Naive thymus-derived CD4-positive, alpha-beta T cell (primary cell): ENCODE results near the gene TEKT5. TPM values are rescaled to one million over a fixed set of nuclear protein-coding genes. Genes with fewer than 3 reads are reported as not detected.
"Not testable (repeated sequence)": the region's sequence is repeated elsewhere in the genome, so short reads cannot be mapped to it uniquely, and the experiment has no call there.

Experiments used
- ATAC-seq: fragments of 150-1000 bp; cut with Tn5 transposase; 2 replicates; pipeline ENCODE4 v1.10.0; 2021; ENCODE audit warnings: mild to moderate bottlenecking, moderate library complexity
- CTCF ChIA-PET: fragments of 350-600 bp; sonication (Branson Sonifier 250); formaldehyde crosslinking; loops from one replicate; lab custom pipeline; 2021; ENCODE audit warnings: antibody characterized with exemption; lab: Charles Lee
- POLR2A ChIA-PET: fragments of 350-600 bp; sonication (Branson Sonifier 250); formaldehyde crosslinking; loops from one replicate; lab custom pipeline; 2021; ENCODE audit warnings: antibody characterized with exemption, inconsistent platforms; lab: Charles Lee
- DNase-seq, 9 donors: peaks; one replicate each; pipeline versions ENCODE4 v3.0.0 to v3.0.0-alpha.2; 2020 to 2022; ENCODE audit warnings: mixed read lengths in 1 of 9
- H3K27ac ChIP-seq: one replicate; pipeline ENCODE4 v1.7.0; 2013; ENCODE audit warnings: mild to moderate bottlenecking, low read depth, low read length, moderate library complexity
- H3K27me3 ChIP-seq, 2 donors: one replicate each; pipeline ENCODE4 v1.7.0; 2013; ENCODE audit warnings: low read length in 2 of 2, mild to moderate bottlenecking in 2 of 2, moderate library complexity in 2 of 2; ENCODE audit not compliant: control insufficient read depth in 2 of 2, insufficient read depth in 2 of 2
- H3K36me3 ChIP-seq, 3 experiments: 1 replicate in 2 of 3; 2 replicates in 1 of 3; pipeline ENCODE4 v1.7.0; 2013; ENCODE audit warnings: low read length in 3 of 3, mild to moderate bottlenecking in 3 of 3, moderate library complexity in 1 of 3; ENCODE audit not compliant: insufficient read depth in 3 of 3, control insufficient read depth in 2 of 3
- H3K4me1 ChIP-seq, 2 donors: one replicate each; pipeline ENCODE4 v1.7.0; 2013; ENCODE audit warnings: low read length in 2 of 2, mild to moderate bottlenecking in 2 of 2, moderate library complexity in 1 of 2; ENCODE audit not compliant: control insufficient read depth in 2 of 2, insufficient read depth in 2 of 2
- H3K4me3 ChIP-seq: 2 replicates; pipeline ENCODE4 v1.7.0; 2013; ENCODE audit warnings: mild to moderate bottlenecking, low read length
- H3K9me3 ChIP-seq, 3 experiments: 1 replicate in 2 of 3; 2 replicates in 1 of 3; pipeline ENCODE4 v1.7.0; 2013; ENCODE audit warnings: low read length in 3 of 3; ENCODE audit not compliant: control insufficient read depth in 2 of 3
- H3K27ac Mint-ChIP-seq, 9 donors: one replicate each; pipeline ENCODE4 v1.8.0; 2020 to 2022; ENCODE audit warnings: mixed read lengths in 9 of 9, mild to moderate bottlenecking in 8 of 9, moderate library complexity in 5 of 9, inconsistent platforms in 2 of 9
- H3K27me3 Mint-ChIP-seq, 5 donors: one replicate each; pipeline ENCODE4 v1.8.0; 2021 to 2022; ENCODE audit warnings: mixed read lengths in 5 of 5, mild to moderate bottlenecking in 1 of 5
- H3K36me3 Mint-ChIP-seq, 5 donors: one replicate each; pipeline ENCODE4 v1.8.0; 2020 to 2022; ENCODE audit warnings: mixed read lengths in 5 of 5, mild to moderate bottlenecking in 3 of 5, inconsistent platforms in 1 of 5
- H3K4me1 Mint-ChIP-seq, 7 donors: one replicate each; pipeline ENCODE4 v1.8.0; 2020 to 2022; ENCODE audit warnings: mixed read lengths in 7 of 7, mild to moderate bottlenecking in 3 of 7, inconsistent platforms in 1 of 7
- H3K4me3 Mint-ChIP-seq, 10 donors: one replicate each; pipeline ENCODE4 v1.8.0; 2020 to 2022; ENCODE audit warnings: mild to moderate bottlenecking in 10 of 10, mixed read lengths in 10 of 10, moderate library complexity in 6 of 10, inconsistent platforms in 2 of 10
- H3K9me3 Mint-ChIP-seq, 11 donors: one replicate each; pipeline ENCODE4 v1.8.0; 2020 to 2022; ENCODE audit warnings: mixed read lengths in 11 of 11, mild to moderate bottlenecking in 4 of 11, inconsistent platforms in 1 of 11, moderate library complexity in 1 of 11
- intact Hi-C, 2 donors: fragments of 100-400 bp; cut with micrococcal nuclease; formaldehyde crosslinking; loops; one replicate each; pipeline ENCODE4 v1.15.1; 2023
- polyA plus RNA-seq, 2 donors: library from polyadenylated mRNA; unstranded; fragments of 300-500 nt; fragmentation: Illumina TruSeq; gene quantifications; one replicate each; pipeline ENCODE4 v1.2.3, GENCODE V29; 2021
- total RNA-seq, 6 experiments: library from RNA in 5 of 6; stranded (reverse) in 5 of 6; gene quantifications; 1 replicate in 5 of 6; 2 replicates in 1 of 6; pipeline ENCODE4 v1.2.3 and lab custom pipeline; 2021 to 2026

The TEKT5 gene
- total and polyA plus RNA-seq, 7 experiments from 2014 or later = 0.68 TPM; not detected in 6

- no peak overlapping the region for H3K4me3 Mint-ChIP-seq
- intact Hi-C loops = no loop called here
- Histone ChIP-seq H3K27ac (no peak overlapping the region), H3K9me3 (no peaks in the 10 kb centered on the region), H3K36me3 (no peaks in the 10 kb centered on the region), H3K27me3 (no peaks in the 10 kb centered on the region), H3K4me3 (no peak overlapping the region), H3K4me1 (no peaks in the 10 kb centered on the region)
- DNase-seq = no peak
- no peak overlapping the region for H3K27ac Mint-ChIP-seq
- H3K4me1 Mint-ChIP-seq = peaks cover 0 to 1% (median 0%) of the 10 kb centered on the region in 7 donors
- peaks cover 0 to 4% (median 0%) of the 10 kb centered on the region in 5 donors for H3K27me3 Mint-ChIP-seq
- no peak for ATAC-seq
- no peaks in the 10 kb centered on the region for H3K36me3 Mint-ChIP-seq
- POLR2A ChIA-PET = no interaction called here
- peaks cover 0 to 3% (median 0%) of the 10 kb centered on the region in 11 donors for H3K9me3 Mint-ChIP-seq
- CTCF ChIA-PET = no interaction called here
Measured at GRCh38 chr16:10656618-10657017, 38.1 kb downstream of the TEKT5 start.

- no peaks in the 10 kb centered on the region for H3K4me1 ChIP-seq
- H3K36me3 ChIP-seq = no peaks in the 10 kb centered on the region
- H3K27me3 Mint-ChIP-seq = peaks cover 0 to 4% (median 0%) of the 10 kb centered on the region in 5 donors
- ATAC-seq (no peak), DNase-seq (no peak)
- H3K27ac ChIP-seq = no peak overlapping the region
- no peak overlapping the region for H3K27ac Mint-ChIP-seq
- no peaks in the 10 kb centered on the region for H3K27me3 ChIP-seq
- ChIA-PET POLR2A (no interaction called here), CTCF (no interaction called here)
- H3K9me3 Mint-ChIP-seq = peaks cover 0 to 3% (median 0%) of the 10 kb centered on the region in 11 donors
- no peaks in the 10 kb centered on the region for H3K9me3 ChIP-seq
- H3K4me1 Mint-ChIP-seq = peaks cover 0 to 1% (median 0%) of the 10 kb centered on the region in 7 donors
- H3K4me3 ChIP-seq = no peak overlapping the region
- intact Hi-C loops = no loop called here
- no peaks in the 10 kb centered on the region for H3K36me3 Mint-ChIP-seq
- no peak overlapping the region for H3K4me3 Mint-ChIP-seq
Measured at GRCh38 chr16:10655415-10655977, 39.2 kb downstream of the TEKT5 start.

GRCh38 chr16:10654592-10655414 is 39.9 kb downstream of the TEKT5 start:
- Mint-ChIP-seq H3K9me3 (peaks cover 0 to 3% (median 0%) of the 10 kb centered on the region in 11 donors), H3K4me1 (peaks cover 0 to 1% (median 0%) of the 10 kb centered on the region in 7 donors), H3K27me3 (peaks cover 0 to 4% (median 0%) of the 10 kb centered on the region in 5 donors), H3K36me3 (no peaks in the 10 kb centered on the region), H3K27ac (no peak overlapping the region), H3K4me3 (no peak overlapping the region)
- H3K36me3 ChIP-seq = no peaks in the 10 kb centered on the region
- no peaks in the 10 kb centered on the region for H3K9me3 ChIP-seq
- POLR2A ChIA-PET = no interaction called here
- H3K4me3 ChIP-seq = no peak overlapping the region
- ATAC-seq = no peak
- no peak overlapping the region for H3K27ac ChIP-seq
- DNase-seq = no peak
- no peaks in the 10 kb centered on the region for H3K27me3 ChIP-seq
- no peaks in the 10 kb centered on the region for H3K4me1 ChIP-seq
- CTCF ChIA-PET = no interaction called here
- intact Hi-C loops = no loop called here

GRCh38 chr16:10652730-10653590 is 41.8 kb downstream of the TEKT5 start:
- H3K9me3 Mint-ChIP-seq = peaks cover 0 to 3% (median 0%) of the 10 kb centered on the region in 11 donors
- Histone ChIP-seq H3K27me3 (no peaks in the 10 kb centered on the region), H3K9me3 (no peaks in the 10 kb centered on the region), H3K4me3 (no peak overlapping the region), H3K4me1 (no peaks in the 10 kb centered on the region), H3K27ac (no peak overlapping the region), H3K36me3 (no peaks in the 10 kb centered on the region)
- no peak for ATAC-seq
- intact Hi-C loops = no loop called here
- H3K4me3 Mint-ChIP-seq = no peak overlapping the region
- POLR2A ChIA-PET = no interaction called here
- DNase-seq = no peak
- CTCF ChIA-PET = no interaction called here
- peaks cover 0 to 1% (median 0%) of the 10 kb centered on the region in 7 donors for H3K4me1 Mint-ChIP-seq
- H3K27ac Mint-ChIP-seq = no peak overlapping the region
- H3K27me3 Mint-ChIP-seq = peaks cover 0 to 3% (median 0%) of the 10 kb centered on the region in 5 donors
- no peaks in the 10 kb centered on the region for H3K36me3 Mint-ChIP-seq

- DNase-seq, H3K9me3 Mint-ChIP-seq, H3K27ac Mint-ChIP-seq, intact Hi-C loops, H3K27ac ChIP-seq, H3K27me3 ChIP-seq, H3K4me3 ChIP-seq, H3K9me3 ChIP-seq, H3K36me3 ChIP-seq, H3K4me1 Mint-ChIP-seq, H3K36me3 Mint-ChIP-seq, H3K4me3 Mint-ChIP-seq, H3K27me3 Mint-ChIP-seq, ATAC-seq, H3K4me1 ChIP-seq, POLR2A ChIA-PET: not testable (repeated sequence)
- CTCF ChIA-PET = interaction anchor here (0.7 kb wide), 1 partner anchor 1498 kb away, joined by 3 read pairs; no protein-coding TSS in a partner anchor
Measured at GRCh38 chr16:10649098-10649497, 45.6 kb downstream of the TEKT5 start.

GRCh38 chr16:10647721-10648296 is 46.9 kb downstream of the TEKT5 start:
- Histone ChIP-seq H3K9me3 (no peaks in the 10 kb centered on the region), H3K4me1 (no peaks in the 10 kb centered on the region), H3K27ac (no peak overlapping the region), H3K36me3 (no peaks in the 10 kb centered on the region), H3K4me3 (no peak overlapping the region), H3K27me3 (no peaks in the 10 kb centered on the region)
- H3K4me3 Mint-ChIP-seq = no peak overlapping the region
- intact Hi-C loops = no loop called here
- no peaks in the 10 kb centered on the region for H3K9me3 Mint-ChIP-seq
- H3K27me3 Mint-ChIP-seq = peaks cover 0 to 7% (median 0%) of the 10 kb centered on the region in 5 donors
- no peaks in the 10 kb centered on the region for H3K36me3 Mint-ChIP-seq
- peaks cover 0 to 1% (median 0%) of the 10 kb centered on the region in 7 donors for H3K4me1 Mint-ChIP-seq
- POLR2A ChIA-PET = no interaction called here
- CTCF ChIA-PET = no interaction called here
- no peak overlapping the region for H3K27ac Mint-ChIP-seq
- DNase-seq = no peak
- ATAC-seq = no peak
